Fibroblast of lung (primary cell): ENCODE measurements around the gene SLC22A5. TPM values are rescaled to one million over a fixed set of nuclear protein-coding genes. Genes with fewer than 3 reads are reported as not detected.

ENCODE experiments used
- DNase-seq, 2 donors: peaks; one replicate each; pipeline versions ENCODE4 v3.0.0 to v3.0.0-alpha.2; 2010; ENCODE audit warnings: low read depth in 2 of 2
- H2AFZ ChIP-seq: 2 replicates; pipeline ENCODE4 v1.5.1; 2012; ENCODE audit warnings: low read length, control low read depth, inconsistent platforms
- H3K27ac ChIP-seq: 2 replicates; pipeline ENCODE4 v1.5.1; 2011; ENCODE audit warnings: low read length, control low read depth; ENCODE audit not compliant: insufficient read depth
- H3K27me3 ChIP-seq: 2 replicates; pipeline ENCODE4 v1.5.1; 2011; ENCODE audit warnings: mild to moderate bottlenecking, low read length; ENCODE audit not compliant: control insufficient read depth, insufficient read depth
- H3K36me3 ChIP-seq: 2 replicates; pipeline ENCODE4 v1.5.1; 2011; ENCODE audit warnings: low read length; ENCODE audit not compliant: control insufficient read depth, insufficient read depth
- H3K4me1 ChIP-seq: 2 replicates; pipeline ENCODE4 v1.5.1; 2011; ENCODE audit warnings: low read length; ENCODE audit not compliant: control insufficient read depth, insufficient read depth; ENCODE audit errors: extremely low read depth
- H3K4me2 ChIP-seq: 2 replicates; pipeline ENCODE4 v1.5.1; 2011; ENCODE audit warnings: low read length, control low read depth; ENCODE audit not compliant: insufficient read depth; ENCODE audit errors: extremely low read depth
- H3K4me3 ChIP-seq, 4 experiments: fragments of 200-600 bp in 1 of 4; sonication (generic) in 1 of 4; replicated peaks in 1 of 4; 2 replicates each; pipeline ENCODE4 v1.5.1; 2011 to 2016; ENCODE audit warnings: low read length in 4 of 4, low read depth in 3 of 4, mild to moderate bottlenecking in 3 of 4, control low read depth in 2 of 4, inconsistent platforms in 1 of 4, mixed read lengths in 1 of 4; ENCODE audit not compliant: insufficient read depth in 1 of 4; ENCODE audit errors: control extremely low read depth in 1 of 4
- H3K79me2 ChIP-seq: 2 replicates; pipeline ENCODE4 v1.5.1; 2012; ENCODE audit warnings: mild to moderate bottlenecking, low read length, inconsistent platforms; ENCODE audit not compliant: control insufficient read depth, insufficient read depth
- H3K9ac ChIP-seq: 2 replicates; pipeline ENCODE4 v1.5.1; 2011; ENCODE audit warnings: mild to moderate bottlenecking, low read length, control low read depth; ENCODE audit not compliant: insufficient read depth
- H3K9me3 ChIP-seq: 2 replicates; pipeline ENCODE4 v1.5.1; 2012; ENCODE audit warnings: low read depth, low read length; ENCODE audit not compliant: control insufficient read depth, insufficient read depth
- H4K20me1 ChIP-seq: 2 replicates; pipeline ENCODE4 v1.5.1; 2011; ENCODE audit warnings: low read length; ENCODE audit not compliant: control insufficient read depth, insufficient read depth; ENCODE audit errors: extremely low read depth
- EZH2 ChIP-seq: IDR thresholded peaks from 2 replicates; pipeline ENCODE4 v1.5.1; 2012; ENCODE audit warnings: low read length, control low read depth, mild to moderate bottlenecking; ENCODE audit errors: missing control alignments
- polyA plus RNA-seq, 2 donors: library from polyadenylated mRNA; depleted of rRNA in 1 of 2; stranded (reverse) in 1 of 2; unstranded in 1 of 2; fragments of >200 nt; gene quantifications; 2 replicates each; pipeline ENCODE4 v1.2.1, GENCODE V29; 2011 to 2012; ENCODE audit warnings: missing spikeins in 1 of 2
- total RNA-seq: library from RNA; depleted of rRNA; stranded (reverse); fragments of >200 nt; gene quantifications from 2 replicates; pipeline ENCODE4 v1.2.1, GENCODE V29; 2014
- TF ChIP-seq, protein P1 (sequence below), 2 donors: IDR thresholded peaks in 1 of 2; conservative IDR thresholded peaks in 1 of 2; 1 replicate in 1 of 2; 2 replicates in 1 of 2; pipeline ENCODE4 v1.5.1; 2011 to 2012; ENCODE audit warnings: low read length in 2 of 2, control low read depth in 1 of 2, inconsistent platforms in 1 of 2, low read depth in 1 of 2, mild to moderate bottlenecking in 1 of 2

Gene SLC22A5
- total and polyA plus RNA-seq, 2 donors (not counting 1 experiment from before 2014, with no cell fraction given): 3.4 to 8.8 TPM

DNA sequence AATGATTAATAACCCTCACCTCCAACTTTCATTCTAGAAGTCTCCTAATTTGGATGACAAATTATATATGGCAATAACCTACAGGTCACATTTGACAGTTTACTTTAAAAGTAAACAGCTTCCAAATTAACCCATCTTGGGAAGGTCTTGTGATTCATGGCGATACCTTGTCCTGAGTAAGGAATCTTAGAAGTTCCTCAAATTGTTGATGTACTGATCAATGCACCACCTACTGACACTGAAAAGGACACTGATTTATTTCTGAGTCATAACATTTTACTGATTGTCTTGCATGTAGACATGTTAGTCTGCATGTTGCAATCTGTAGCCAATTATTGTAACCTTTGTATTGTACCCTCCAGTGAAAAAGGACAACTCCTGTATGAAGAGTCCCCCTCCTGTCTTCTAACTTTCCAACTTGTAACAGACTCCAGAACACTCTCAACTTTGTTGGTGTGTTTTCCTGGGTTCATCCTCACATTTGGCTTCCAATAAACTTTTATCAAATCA is 16.0 kb upstream of the SLC22A5 start:
- Histone ChIP-seq H3K36me3 (no peaks in the 10 kb centered on the region), H3K9me3 (no peaks in the 10 kb centered on the region), H3K27me3 (peaks cover 2% of the 10 kb centered on the region), H3K79me2 (no peaks in the 10 kb centered on the region), H3K27ac (no peak overlapping the region), H4K20me1 (no peaks in the 10 kb centered on the region), H3K9ac (no peak overlapping the region), H2AFZ (no peak overlapping the region), H3K4me2 (no peak overlapping the region), H3K4me1 (no peaks in the 10 kb centered on the region), H3K4me3 (no peak overlapping the region)
- TF ChIP-seq, protein P1, sequence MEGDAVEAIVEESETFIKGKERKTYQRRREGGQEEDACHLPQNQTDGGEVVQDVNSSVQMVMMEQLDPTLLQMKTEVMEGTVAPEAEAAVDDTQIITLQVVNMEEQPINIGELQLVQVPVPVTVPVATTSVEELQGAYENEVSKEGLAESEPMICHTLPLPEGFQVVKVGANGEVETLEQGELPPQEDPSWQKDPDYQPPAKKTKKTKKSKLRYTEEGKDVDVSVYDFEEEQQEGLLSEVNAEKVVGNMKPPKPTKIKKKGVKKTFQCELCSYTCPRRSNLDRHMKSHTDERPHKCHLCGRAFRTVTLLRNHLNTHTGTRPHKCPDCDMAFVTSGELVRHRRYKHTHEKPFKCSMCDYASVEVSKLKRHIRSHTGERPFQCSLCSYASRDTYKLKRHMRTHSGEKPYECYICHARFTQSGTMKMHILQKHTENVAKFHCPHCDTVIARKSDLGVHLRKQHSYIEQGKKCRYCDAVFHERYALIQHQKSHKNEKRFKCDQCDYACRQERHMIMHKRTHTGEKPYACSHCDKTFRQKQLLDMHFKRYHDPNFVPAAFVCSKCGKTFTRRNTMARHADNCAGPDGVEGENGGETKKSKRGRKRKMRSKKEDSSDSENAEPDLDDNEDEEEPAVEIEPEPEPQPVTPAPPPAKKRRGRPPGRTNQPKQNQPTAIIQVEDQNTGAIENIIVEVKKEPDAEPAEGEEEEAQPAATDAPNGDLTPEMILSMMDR (conservative IDR thresholded peaks at IDR 0.05 in 1 of 2, IDR thresholded peaks at IDR 0.05 in 1 of 2; ENCODE audit: low read depth in 1 of 2, low read length in 2 of 2): no peak
- no peak for TF ChIP-seq EZH2
- no peak for DNase-seq

DNA sequence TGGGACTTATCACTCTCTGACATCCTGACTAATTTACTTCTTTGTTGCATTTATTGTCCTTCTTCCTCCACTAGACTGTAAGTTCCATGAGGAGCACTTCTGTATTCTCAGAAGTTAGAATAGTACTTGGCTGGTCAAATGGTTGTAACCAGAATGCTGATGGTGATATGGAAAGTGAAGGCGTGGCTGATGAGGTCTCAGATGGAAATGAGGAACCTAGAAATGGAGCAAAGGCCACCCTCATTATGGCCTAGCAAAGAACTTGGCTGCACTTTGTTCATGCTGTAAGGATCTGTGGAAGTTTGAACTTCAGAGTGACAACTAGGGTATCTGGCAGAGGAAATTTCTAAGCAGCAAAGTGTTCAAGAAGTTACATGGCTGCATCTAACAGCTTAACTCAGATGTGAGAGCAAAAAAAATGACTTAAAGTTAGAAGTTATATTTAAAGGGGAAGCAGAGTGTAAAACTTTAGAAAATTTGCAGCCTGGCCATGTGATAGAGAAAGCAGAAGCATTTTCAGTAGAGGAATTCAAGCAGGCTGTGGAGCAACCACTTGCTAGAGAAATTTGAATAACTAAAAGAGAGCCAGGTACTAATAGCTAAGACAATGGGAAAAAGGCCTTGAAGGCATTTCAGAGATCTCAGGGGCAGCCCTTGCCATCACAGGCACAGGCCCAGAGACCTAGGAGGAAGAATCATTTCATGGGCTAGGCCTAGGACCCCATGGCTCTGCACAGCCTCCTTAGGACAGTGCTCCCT is 14.9 kb upstream of the SLC22A5 start:
- no peak overlapping the region for H2AFZ ChIP-seq
- no peak for TF ChIP-seq EZH2
- TF ChIP-seq, protein P1 (conservative IDR thresholded peaks at IDR 0.05 in 1 of 2, IDR thresholded peaks at IDR 0.05 in 1 of 2; ENCODE audit: low read depth in 1 of 2, low read length in 2 of 2): no peak
- H3K36me3 ChIP-seq: no peaks in the 10 kb centered on the region
- no peaks in the 10 kb centered on the region for H3K79me2 ChIP-seq
- no peak overlapping the region for H3K9ac ChIP-seq
- no peak for DNase-seq
- H3K4me3 ChIP-seq: no peak overlapping the region
- no peaks in the 10 kb centered on the region for H4K20me1 ChIP-seq
- peaks cover 2% of the 10 kb centered on the region for H3K27me3 ChIP-seq
- H3K4me2 ChIP-seq: no peak overlapping the region
- no peak overlapping the region for H3K27ac ChIP-seq
- no peaks in the 10 kb centered on the region for H3K4me1 ChIP-seq
- no peaks in the 10 kb centered on the region for H3K9me3 ChIP-seq

DNA sequence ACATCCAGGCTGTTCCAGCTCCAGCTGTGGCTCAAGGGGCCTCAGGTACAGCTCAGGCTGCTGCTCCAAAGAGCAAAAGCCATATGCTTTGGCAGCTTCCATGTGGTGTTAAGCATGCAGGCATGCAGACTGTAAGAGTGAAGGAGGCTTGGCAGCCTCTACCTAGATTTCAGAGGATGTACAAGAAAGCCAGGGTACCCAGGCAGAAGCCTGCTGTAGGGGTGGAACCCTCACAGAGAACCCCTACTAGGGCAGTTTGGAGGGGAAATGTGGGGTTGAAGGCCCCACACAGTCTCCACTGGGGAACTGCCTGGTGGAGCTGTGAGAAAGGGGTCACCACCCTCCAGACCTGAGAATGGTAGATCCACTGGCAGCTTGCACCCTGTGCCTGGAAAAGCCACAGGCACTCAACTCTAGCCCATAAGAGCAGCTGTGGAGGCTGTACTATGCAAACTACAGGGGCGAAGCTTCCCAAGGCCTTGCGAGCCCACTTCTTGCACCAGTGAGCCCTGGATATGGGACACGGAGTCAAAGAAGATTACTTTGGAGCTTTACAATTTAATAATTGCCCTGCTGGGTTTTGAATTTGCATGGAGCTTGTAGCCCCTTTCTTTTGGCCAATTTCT is 14.3 kb upstream of the SLC22A5 start:
- H3K27me3 ChIP-seq: peaks cover 2% of the 10 kb centered on the region
- no peak overlapping the region for H3K4me3 ChIP-seq
- no peaks in the 10 kb centered on the region for H3K36me3 ChIP-seq
- H3K4me1 ChIP-seq: no peaks in the 10 kb centered on the region
- no peak overlapping the region for H3K9ac ChIP-seq
- no peaks in the 10 kb centered on the region for H4K20me1 ChIP-seq
- TF ChIP-seq, protein P1 (conservative IDR thresholded peaks at IDR 0.05 in 1 of 2, IDR thresholded peaks at IDR 0.05 in 1 of 2; ENCODE audit: low read depth in 1 of 2, low read length in 2 of 2): no peak
- no peak for TF ChIP-seq EZH2
- H3K79me2 ChIP-seq: no peaks in the 10 kb centered on the region
- H3K27ac ChIP-seq: no peak overlapping the region
- no peak for DNase-seq
- no peak overlapping the region for H2AFZ ChIP-seq
- no peaks in the 10 kb centered on the region for H3K9me3 ChIP-seq
- H3K4me2 ChIP-seq: no peak overlapping the region
